ENCODE results near the gene MR1.

DNA sequence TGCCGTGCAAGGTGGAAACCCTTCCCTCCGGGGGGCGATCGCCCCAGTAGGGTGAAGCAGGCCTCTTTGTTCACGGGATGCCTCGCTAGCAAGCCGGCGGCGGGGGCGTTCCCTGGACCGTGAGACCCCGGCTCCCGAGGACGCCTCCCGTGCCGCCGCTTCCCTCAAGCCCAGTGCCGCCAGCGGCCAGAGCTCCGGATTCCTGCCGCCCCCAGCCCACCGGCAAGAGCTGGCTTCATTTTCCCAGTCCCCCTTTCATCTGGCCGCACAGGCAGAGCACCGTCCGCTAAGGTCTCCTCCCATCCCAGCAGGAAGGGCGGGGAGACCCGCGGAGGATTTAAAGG, 71.0 kb downstream of the MR1 start:
- no peak for TF ChIP-seq ZNF274 (IDR thresholded peaks at IDR 0.05; ENCODE audit: low read depth, low read length)
- no peak for TF ChIP-seq YY1 (IDR thresholded peaks at IDR 0.05; ENCODE audit: insufficient read depth, insufficient read length)
- TF ChIP-seq SUZ12 (IDR thresholded peaks at IDR 0.05; ENCODE audit: extremely low read depth, insufficient read depth, insufficient read length), result no peak

Measured in NT2/D1 (cell line).